Esophagus squamous epithelium (tissue), 4 donors: ENCODE data around the gene GLB1L2.

ENCODE experiments used
- CTCF ChIP-seq, 6 experiments: fragments of 450-650 bp in 4 of 6; fragments of 200-600 bp in 2 of 6; sonication (generic) in 2 of 6; IDR thresholded peaks; one replicate each; pipeline ENCODE4 v1.5.1; 2016 to 2019; ENCODE audit warnings: antibody characterized with exemption in 6 of 6, mild to moderate bottlenecking in 4 of 6, moderate library complexity in 4 of 6
- POLR2A ChIP-seq, 4 donors: fragments of 450-650 bp; IDR thresholded peaks; one replicate each; pipeline ENCODE4 v1.6.1; 2017; ENCODE audit warnings: antibody characterized with exemption in 4 of 4, mild to moderate bottlenecking in 4 of 4, moderate library complexity in 3 of 4

- TF ChIP-seq CTCF (IDR thresholded peaks at IDR 0.05) (no peak), POLR2A (IDR thresholded peaks at IDR 0.05) (no peak)
Measured at GRCh38 chr11:134359646-134360045, 27.9 kb downstream of the GLB1L2 start.
